Measurements from ENCODE around the gene MED13L. TPM values are rescaled to one million over a fixed set of nuclear protein-coding genes. Genes with fewer than 3 reads are reported as not detected.

MED13L gene
- total RNA-seq, 6 experiments from 2014 or later: 29.0 to 52.0 (median 38.1) TPM

DNA sequence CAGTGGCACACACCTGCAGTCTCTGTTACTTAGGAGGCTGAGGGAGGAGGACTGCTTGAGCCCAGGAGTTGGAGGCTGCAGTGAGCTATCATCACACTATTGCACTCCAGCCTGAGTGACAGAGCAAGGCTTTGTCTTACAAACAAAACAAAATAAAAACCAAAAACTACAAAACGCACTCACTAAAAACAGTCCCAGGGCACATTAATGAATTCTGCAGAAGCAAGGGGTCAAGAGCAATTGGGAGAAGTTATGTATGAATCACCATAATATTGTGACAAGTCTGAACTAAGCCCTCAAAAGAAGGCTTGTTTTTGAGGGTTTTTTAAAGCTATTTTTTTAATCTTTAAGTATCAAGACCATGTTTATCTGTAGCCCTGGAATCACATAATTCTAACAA is 201.1 kb downstream of the MED13L start:
- Histone ChIP-seq H3K27me3 (no peaks in the 10 kb centered on the region), H3K27ac (no peak overlapping the region), H3K4me3 (no peak overlapping the region), H3K4me1 (peaks cover 0 to 8% (median 2%) of the 10 kb centered on the region in 4 donors), H3K9me3 (no peaks in the 10 kb centered on the region), H3K36me3 (no peaks in the 10 kb centered on the region)
- ATAC-seq (no peak), DNase-seq (no peak)
- WGBS (ENCODE audit: insufficient coverage, low coverage, low lambda C conversion rate, missing lambda C conversion rate): 92% methylated on average over 1 of the region's 1 CpG
- intact Hi-C loops (cut with DNase I): no loop called here
- TF ChIP-seq, protein P1, sequence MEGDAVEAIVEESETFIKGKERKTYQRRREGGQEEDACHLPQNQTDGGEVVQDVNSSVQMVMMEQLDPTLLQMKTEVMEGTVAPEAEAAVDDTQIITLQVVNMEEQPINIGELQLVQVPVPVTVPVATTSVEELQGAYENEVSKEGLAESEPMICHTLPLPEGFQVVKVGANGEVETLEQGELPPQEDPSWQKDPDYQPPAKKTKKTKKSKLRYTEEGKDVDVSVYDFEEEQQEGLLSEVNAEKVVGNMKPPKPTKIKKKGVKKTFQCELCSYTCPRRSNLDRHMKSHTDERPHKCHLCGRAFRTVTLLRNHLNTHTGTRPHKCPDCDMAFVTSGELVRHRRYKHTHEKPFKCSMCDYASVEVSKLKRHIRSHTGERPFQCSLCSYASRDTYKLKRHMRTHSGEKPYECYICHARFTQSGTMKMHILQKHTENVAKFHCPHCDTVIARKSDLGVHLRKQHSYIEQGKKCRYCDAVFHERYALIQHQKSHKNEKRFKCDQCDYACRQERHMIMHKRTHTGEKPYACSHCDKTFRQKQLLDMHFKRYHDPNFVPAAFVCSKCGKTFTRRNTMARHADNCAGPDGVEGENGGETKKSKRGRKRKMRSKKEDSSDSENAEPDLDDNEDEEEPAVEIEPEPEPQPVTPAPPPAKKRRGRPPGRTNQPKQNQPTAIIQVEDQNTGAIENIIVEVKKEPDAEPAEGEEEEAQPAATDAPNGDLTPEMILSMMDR (IDR thresholded peaks at IDR 0.05): no peak
- TF ChIP-seq POLR2A (IDR thresholded peaks at IDR 0.05): no peak

DNA sequence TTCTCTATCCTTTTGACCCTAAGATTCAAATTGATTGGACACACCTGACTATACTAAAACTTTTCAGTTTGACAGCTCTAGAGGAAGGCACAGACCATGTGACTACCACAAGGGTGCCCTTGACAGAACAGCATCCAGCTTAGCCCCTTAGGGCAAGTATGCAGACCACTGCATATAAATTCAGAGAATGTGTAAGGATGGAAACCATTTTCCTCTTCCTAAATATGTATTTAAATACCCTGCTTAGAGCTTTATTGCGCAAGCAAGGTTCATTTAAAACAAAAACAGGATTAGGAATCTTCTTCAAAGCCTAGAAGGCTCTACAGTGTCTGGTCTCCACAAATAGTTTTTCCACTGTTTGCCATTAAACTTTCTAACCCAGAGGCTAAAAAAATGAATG is 202.8 kb downstream of the MED13L start:
- Histone ChIP-seq H3K9me3 (no peaks in the 10 kb centered on the region), H3K4me3 (no peak overlapping the region), H3K4me1 (peaks cover 0 to 8% (median 0%) of the 10 kb centered on the region in 4 donors), H3K27me3 (no peaks in the 10 kb centered on the region), H3K27ac (no peak overlapping the region), H3K36me3 (no peaks in the 10 kb centered on the region)
- no peak for DNase-seq
- no peak for ATAC-seq
- intact Hi-C loops (cut with DNase I): no loop called here
- no peak for TF ChIP-seq POLR2A (IDR thresholded peaks at IDR 0.05)
- TF ChIP-seq, protein P1 (IDR thresholded peaks at IDR 0.05): no peak
- WGBS (ENCODE audit: insufficient coverage, low coverage, low lambda C conversion rate, missing lambda C conversion rate): 100% methylated on average over 1 of the region's 1 CpG

DNA sequence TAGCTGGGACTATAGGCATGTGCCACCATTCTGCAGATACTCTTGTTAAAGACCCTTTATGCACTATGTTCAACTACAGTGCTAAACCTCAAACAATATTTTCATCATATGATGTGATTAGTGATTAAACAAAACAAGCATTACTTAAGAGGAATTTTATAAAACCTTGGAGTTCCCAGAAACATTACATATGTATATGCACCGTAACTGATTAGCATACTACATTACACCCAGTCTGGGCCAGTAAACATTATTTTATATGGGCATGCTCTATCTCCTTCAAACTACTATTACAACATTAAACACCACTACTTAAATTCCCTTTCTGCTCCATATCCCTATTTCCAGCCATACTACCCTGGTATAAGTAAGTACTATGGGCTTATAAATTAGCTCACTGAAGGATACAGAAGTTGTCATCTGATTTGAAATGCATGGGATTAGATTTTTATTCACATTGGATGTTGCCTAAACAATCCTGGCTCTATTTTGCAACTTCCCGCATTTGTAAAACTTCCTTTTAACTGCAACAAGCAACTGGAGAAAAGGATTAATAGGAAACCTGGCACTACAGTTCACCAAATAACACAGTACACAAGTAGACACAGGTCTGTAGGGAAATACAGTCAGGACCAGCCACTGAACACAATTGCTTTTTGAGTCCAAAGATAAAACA is 205.8 kb downstream of the MED13L start:
- DNase-seq (no peak), ATAC-seq (no peak)
- Histone ChIP-seq H3K27ac (no peak overlapping the region), H3K27me3 (no peaks in the 10 kb centered on the region), H3K4me1 (peaks cover 0 to 8% (median 0%) of the 10 kb centered on the region in 4 donors), H3K4me3 (no peak overlapping the region), H3K36me3 (no peaks in the 10 kb centered on the region), H3K9me3 (no peaks in the 10 kb centered on the region)
- WGBS (ENCODE audit: insufficient coverage, low coverage, low lambda C conversion rate, missing lambda C conversion rate): 56% methylated on average over 2 of the region's 2 CpGs
- intact Hi-C loops (cut with DNase I): no loop called here
- TF ChIP-seq, protein P1 (IDR thresholded peaks at IDR 0.05): no peak
- no peak for TF ChIP-seq POLR2A (IDR thresholded peaks at IDR 0.05)

DNA sequence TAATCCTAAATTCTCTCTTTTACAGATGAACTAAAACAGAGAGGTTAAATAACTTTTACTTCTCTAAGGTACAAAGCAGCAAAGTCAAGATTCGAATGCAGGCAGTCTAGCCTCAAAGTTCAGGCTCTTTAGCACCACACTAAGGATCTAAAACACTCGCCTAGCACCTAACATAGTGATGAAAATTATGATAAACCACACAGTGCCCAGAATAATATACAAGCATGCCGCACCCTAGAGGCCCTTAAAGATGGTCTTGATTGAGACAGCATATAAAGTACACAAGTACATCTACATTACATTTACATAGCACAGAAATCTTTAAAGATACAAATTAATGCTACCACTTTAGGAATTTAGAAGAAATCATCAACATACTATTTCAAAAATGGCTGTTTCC is 207.0 kb downstream of the MED13L start:
- Histone ChIP-seq H3K4me1 (peaks cover 0 to 11% (median 0%) of the 10 kb centered on the region in 4 donors), H3K27me3 (no peaks in the 10 kb centered on the region), H3K36me3 (no peaks in the 10 kb centered on the region), H3K27ac (no peak overlapping the region), H3K9me3 (no peaks in the 10 kb centered on the region), H3K4me3 (no peak overlapping the region)
- intact Hi-C loops (cut with DNase I): no loop called here
- no peak for DNase-seq
- WGBS (ENCODE audit: insufficient coverage, low coverage, low lambda C conversion rate, missing lambda C conversion rate): 100% methylated on average over 2 of the region's 3 CpGs
- no peak for ATAC-seq
- TF ChIP-seq, protein P1 (IDR thresholded peaks at IDR 0.05): no peak
- TF ChIP-seq POLR2A (IDR thresholded peaks at IDR 0.05): no peak
